K562 (cell line): ENCODE results near the gene SNX10. TPM values are rescaled to one million over a fixed set of nuclear protein-coding genes. Genes with fewer than 3 reads are reported as not detected.
A peak's percentile ranks its signal among the peaks of the same experiment; 100 is the strongest.

Experiments used
- ATAC-seq: fragments of 200-7000 bp; cut with Tn5 transposase; 3 replicates; pipeline ENCODE4 v1.9.1; 2020; ENCODE audit warnings: moderate library complexity
- BruUV-seq: library from RNA; stranded (reverse); fragments of 400-500 nt; replicated peaks from 2 replicates; lab custom pipeline; 2021; lab: Mats Ljungman, UMichigan
- CTCF ChIA-PET: fragments of 300-600 bp; formaldehyde crosslinking; extraction: SDS; loops from one replicate; lab custom pipeline; 2021; ENCODE audit warnings: low intra/inter-chr PET ratio; lab: Yijun Ruan, JAX
- POLR2A ChIA-PET: fragments of 300-600, 350-650 bp; sonication (Branson Sonifier 250); formaldehyde crosslinking; extraction: SDS; loops from one replicate; lab custom pipeline; 2021; ENCODE audit warnings: antibody characterized with exemption, inconsistent platforms; lab: Yijun Ruan, JAX
- DNase-seq, 4 experiments: peaks; one replicate each; pipeline versions ENCODE4 v3.0.0 to v3.0.0-alpha.2; 2011 to 2018; ENCODE audit warnings: low spot score in 3 of 4, mixed read lengths in 3 of 4; ENCODE audit errors: extremely low read depth in 1 of 4
- FAIRE-seq: peaks from 2 replicates; lab custom pipeline; 2011; peaks lifted over from hg19 to GRCh38; lab: Jason Lieb, UNC
- H2AFZ ChIP-seq: 2 replicates; pipeline ENCODE4 v1.6.0; 2011; ENCODE audit warnings: low read depth, low read length, control low read depth, inconsistent platforms
- H3K27ac ChIP-seq: fragments of 200-600 bp; 3 replicates; pipeline ENCODE4 v1.8.0; 2011; ENCODE audit warnings: low read depth, mild to moderate bottlenecking, control low read depth, inconsistent platforms, low read length, moderate library complexity, mixed read lengths; ENCODE audit errors: extremely low read depth
- H3K27me3 ChIP-seq, 2 experiments: fragments of 300-600 bp in 1 of 2; 2 replicates in 1 of 2; 3 replicates in 1 of 2; pipeline versions ENCODE4 v1.6.0 to v1.8.0; 2011; ENCODE audit warnings: inconsistent platforms in 2 of 2, low read length in 2 of 2, mild to moderate bottlenecking in 1 of 2, mixed read lengths in 1 of 2, moderate library complexity in 1 of 2; ENCODE audit not compliant: control insufficient read depth in 2 of 2, insufficient read depth in 2 of 2
- H3K36me3 ChIP-seq: fragments of 300-600 bp; 3 replicates; pipeline ENCODE4 v1.8.0; 2011; ENCODE audit warnings: mild to moderate bottlenecking, low read length, inconsistent platforms; ENCODE audit not compliant: control insufficient read depth, insufficient read depth
- H3K4me1 ChIP-seq, 2 experiments: fragments of 200-600 bp in 1 of 2; replicated peaks in 1 of 2; 2 replicates in 1 of 2; 3 replicates in 1 of 2; pipeline versions ENCODE4 v1.5.1 to v1.8.0; 2011; ENCODE audit warnings: inconsistent platforms in 2 of 2, low read length in 2 of 2, mild to moderate bottlenecking in 1 of 2, mixed read lengths in 1 of 2, moderate library complexity in 1 of 2; ENCODE audit not compliant: control insufficient read depth in 2 of 2, insufficient read depth in 2 of 2
- H3K4me2 ChIP-seq: 2 replicates; pipeline ENCODE4 v1.6.1; 2011; ENCODE audit warnings: low read length, control low read depth, inconsistent platforms, mixed read lengths; ENCODE audit not compliant: insufficient read depth
- H3K4me3 ChIP-seq: fragments of 200-600 bp; sonication (generic), shearing (Covaris generic); 2 replicates; pipeline ENCODE4 v1.5.1; 2016; ENCODE audit warnings: control low read depth, inconsistent platforms
- H3K79me2 ChIP-seq: fragments of 200-600 bp; 3 replicates; pipeline ENCODE4 v1.8.0; 2011; ENCODE audit warnings: low read length, inconsistent platforms; ENCODE audit not compliant: control insufficient read depth, insufficient read depth
- H3K9ac ChIP-seq, 2 experiments: 2 replicates each; pipeline versions ENCODE4 v1.6.0 to v1.6.1; 2011; ENCODE audit warnings: low read depth in 2 of 2, low read length in 2 of 2, control low read depth in 1 of 2, inconsistent platforms in 1 of 2, mild to moderate bottlenecking in 1 of 2, mixed read lengths in 1 of 2; ENCODE audit not compliant: insufficient read depth in 1 of 2
- H3K9me1 ChIP-seq: one replicate; pipeline ENCODE4 v1.6.0; 2011; ENCODE audit warnings: inconsistent platforms, mild to moderate bottlenecking, low read length, moderate library complexity; ENCODE audit not compliant: control insufficient read depth, insufficient read depth
- H3K9me3 ChIP-seq: replicated peaks from 2 replicates; pipeline ENCODE4 v1.5.1; 2011; ENCODE audit warnings: low read depth, low read length, inconsistent platforms; ENCODE audit not compliant: control insufficient read depth, insufficient read depth
- H4K20me1 ChIP-seq: replicated peaks from 2 replicates; pipeline ENCODE4 v1.6.1; 2011; ENCODE audit warnings: low read length, inconsistent platforms, mixed read lengths; ENCODE audit not compliant: control insufficient read depth, insufficient read depth
- PYGO2 ChIP-seq: fragments of 450-650 bp; IDR thresholded peaks from 2 replicates; pipeline ENCODE4 v1.6.1; 2016; ENCODE audit warnings: mild to moderate bottlenecking, missing genetic modification characterization, moderate library complexity, missing compliant biosample characterization
- RAD21 ChIP-seq, 2 experiments: fragments of 250-450 bp in 1 of 2; fragments of 450-650 bp in 1 of 2; sonication (Bioruptor Pico) in 1 of 2; formaldehyde crosslinking in 1 of 2; IDR thresholded peaks in 1 of 2; conservative IDR thresholded peaks in 1 of 2; 2 replicates each; pipeline versions ENCODE4 v1.4.0 to v1.8.0; 2020 to 2022; ENCODE audit warnings: mild to moderate bottlenecking in 2 of 2, moderate library complexity in 1 of 2
- WGBS: fragments of 100-300 bp; shearing (Covaris generic); methylation state at CpG from one replicate; pipeline ENCODE4 v1.1.6; 2016; ENCODE audit warnings: low coverage, mixed read lengths; ENCODE audit not compliant: insufficient coverage; ENCODE audit errors: missing lambda C conversion rate; 5-methylcytosine and 5-hydroxymethylcytosine counted together
- in situ Hi-C: fragments of 300-500 bp; cut with MboI; formaldehyde crosslinking; loops from 4 replicates; pipeline ENCODE4 v1.15.0; 2018; ENCODE audit warnings: inconsistent platforms, mixed read lengths
- intact Hi-C: fragments of 100-400 bp; cut with micrococcal nuclease; formaldehyde crosslinking; loops from 2 replicates; pipeline ENCODE4 v1.14.2; 2022
- polyA plus RNA-seq, 8 experiments: library from polyadenylated mRNA; depleted of rRNA in 4 of 8; stranded (reverse) in 5 of 8; unstranded in 3 of 8; fragments of >200 nt; fragmentation: Nextera tagmentation in 2 of 8; fragmentation: Illumina TruSeq in 1 of 8; extraction: Ambion mirVana in 2 of 8; extraction: Trizol in 1 of 8; gene quantifications; 2 replicates each; pipeline versions ENCODE4 v1.2.1 to v1.2.3, GENCODE V29; 2011 to 2014; ENCODE audit warnings: inconsistent platforms in 1 of 8, missing spikeins in 1 of 8
- total RNA-seq, 7 experiments: library from RNA; depleted of rRNA in 6 of 7; stranded (reverse); fragments of >200 nt in 6 of 7; fragmentation: Illumina TruSeq in 2 of 7; extraction: Trizol in 2 of 7; gene quantifications; 2 replicates each; pipeline versions ENCODE4 v1.2.1 to v1.2.3, GENCODE V29; 2011 to 2021; ENCODE audit warnings: low replicate concordance in 1 of 7
- TF ChIP-seq, protein P1 (sequence below), 3 experiments: IDR thresholded peaks in 2 of 3; conservative IDR thresholded peaks in 1 of 3; 2 replicates each; pipeline ENCODE4 v1.5.1; 2011 to 2012; ENCODE audit warnings: low read length in 3 of 3, mild to moderate bottlenecking in 3 of 3, control low read depth in 2 of 3, improper control_type of control experiment in 1 of 3, inconsistent platforms in 1 of 3, low read depth in 1 of 3, mixed read lengths in 1 of 3, moderate library complexity in 1 of 3; ENCODE audit not compliant: insufficient read depth in 2 of 3

The SNX10 gene
- total and polyA plus RNA-seq, 9 of the 15 experiments (the other 6 are each of a cell fraction or from before 2014, with no cell fraction given) = 6.9 to 16.5 (median 11.5) TPM

DNA sequence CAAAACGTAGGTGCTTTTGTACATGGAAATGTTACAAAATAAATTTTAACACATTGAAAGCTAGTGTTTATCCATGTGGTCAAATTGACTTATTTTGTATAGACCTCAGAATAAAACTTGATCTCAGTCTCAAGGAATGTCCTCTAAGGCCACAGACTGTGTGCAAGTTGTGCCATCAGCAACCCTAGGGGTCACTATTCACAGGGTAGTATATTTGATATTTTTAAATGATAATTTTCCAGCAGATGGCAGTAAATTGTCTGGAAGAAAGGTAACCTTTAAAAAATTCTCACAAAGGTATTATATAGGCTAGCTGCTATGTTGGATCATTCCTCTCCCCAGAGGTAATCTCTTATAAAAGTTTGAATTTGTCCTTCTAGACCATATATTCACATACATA, 12.9 kb upstream of the SNX10 start:
- FAIRE-seq (peak; percentile 70), DNase-seq (peak in 3 of 4 experiments; percentile 16 to 44 (median 33)), ATAC-seq (peak; percentile 80)
- no peaks in the 10 kb centered on the region for H3K27me3 ChIP-seq
- in situ Hi-C loops (no loop called here), intact Hi-C loops (no loop called here)
- TF ChIP-seq PYGO2 (tag) = no peak
- peak; percentile 13 to 30; a peak in 1 of 4 replicates for TF ChIP-seq RAD21 (CRISPR knock-in tag; conservative IDR thresholded peaks at IDR 0.05 in 1 of 2, IDR thresholded peaks at IDR 0.05 in 1 of 2)
- TF ChIP-seq, protein P1, sequence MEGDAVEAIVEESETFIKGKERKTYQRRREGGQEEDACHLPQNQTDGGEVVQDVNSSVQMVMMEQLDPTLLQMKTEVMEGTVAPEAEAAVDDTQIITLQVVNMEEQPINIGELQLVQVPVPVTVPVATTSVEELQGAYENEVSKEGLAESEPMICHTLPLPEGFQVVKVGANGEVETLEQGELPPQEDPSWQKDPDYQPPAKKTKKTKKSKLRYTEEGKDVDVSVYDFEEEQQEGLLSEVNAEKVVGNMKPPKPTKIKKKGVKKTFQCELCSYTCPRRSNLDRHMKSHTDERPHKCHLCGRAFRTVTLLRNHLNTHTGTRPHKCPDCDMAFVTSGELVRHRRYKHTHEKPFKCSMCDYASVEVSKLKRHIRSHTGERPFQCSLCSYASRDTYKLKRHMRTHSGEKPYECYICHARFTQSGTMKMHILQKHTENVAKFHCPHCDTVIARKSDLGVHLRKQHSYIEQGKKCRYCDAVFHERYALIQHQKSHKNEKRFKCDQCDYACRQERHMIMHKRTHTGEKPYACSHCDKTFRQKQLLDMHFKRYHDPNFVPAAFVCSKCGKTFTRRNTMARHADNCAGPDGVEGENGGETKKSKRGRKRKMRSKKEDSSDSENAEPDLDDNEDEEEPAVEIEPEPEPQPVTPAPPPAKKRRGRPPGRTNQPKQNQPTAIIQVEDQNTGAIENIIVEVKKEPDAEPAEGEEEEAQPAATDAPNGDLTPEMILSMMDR (IDR thresholded peaks at IDR 0.05 in 2 of 3, conservative IDR thresholded peaks at IDR 0.05 in 1 of 3; ENCODE audit: insufficient read depth in 2 of 3, low read depth in 1 of 3, low read length in 3 of 3) = peak in 2 of 3 experiments; percentile 69 to 76; a peak in 4 of 6 replicates
- no peaks in the 10 kb centered on the region; a peak in 2 of 5 replicates for H3K4me1 ChIP-seq
- no peaks in the 10 kb centered on the region for H3K9me1 ChIP-seq
- no peak overlapping the region for H3K9ac ChIP-seq
- ChIA-PET POLR2A (no interaction called here), CTCF (interaction anchor here (0.7 kb wide), 1 partner anchor 86 kb away, joined by 4 read pairs; no protein-coding TSS in a partner anchor)
- no peak overlapping the region for H3K4me3 ChIP-seq
- no peaks in the 10 kb centered on the region for H3K36me3 ChIP-seq
- no peak overlapping the region for H3K4me2 ChIP-seq
- H4K20me1 ChIP-seq = no peaks in the 10 kb centered on the region
- 15% methylated on average over 1 of the region's 1 CpG for WGBS
- no TSS peak for BruUV-seq
- no peaks in the 10 kb centered on the region for H3K79me2 ChIP-seq
- H3K27ac ChIP-seq = no peak overlapping the region
- no peaks in the 10 kb centered on the region for H3K9me3 ChIP-seq
- H2AFZ ChIP-seq = peak overlapping the region; percentile 44; the same call in 1 of the 2 replicates
